ENCODE results near the gene VSX2. TPM values are rescaled to one million over a fixed set of nuclear protein-coding genes. Genes with fewer than 3 reads are reported as not detected.

The VSX2 gene
- polyA plus RNA-seq, 2 donors, result not detected

- H3K4me3 ChIP-seq (ENCODE audit: low read depth in 1 of 2, low read length in 2 of 2), result no peak overlapping the region
- H3K4me1 ChIP-seq (ENCODE audit: control insufficient read depth in 2 of 2, insufficient read depth in 2 of 2, low read length in 1 of 2), result no peaks in the 10 kb centered on the region
- 86 to 94% methylated on average over 7 of the region's 7 CpGs for WGBS, 2 donors
- no peak overlapping the region for H3K27ac ChIP-seq (ENCODE audit: low read depth in 2 of 2, low read length in 1 of 2)
- no peaks in the 10 kb centered on the region for H3K36me3 ChIP-seq (ENCODE audit: control insufficient read depth in 2 of 2, insufficient read depth in 2 of 2, low read length in 1 of 2)
- peaks cover 0 to 2% of the 10 kb centered on the region in 2 donors for H3K27me3 ChIP-seq (ENCODE audit: control insufficient read depth in 1 of 2, insufficient read depth in 2 of 2, low read length in 2 of 2)
- H3K9me3 ChIP-seq (ENCODE audit: control insufficient read depth in 2 of 2, insufficient read depth in 1 of 2, low read depth in 1 of 2, low read length in 1 of 2), result no peaks in the 10 kb centered on the region
Measured at GRCh38 chr14:74221741-74222140, 17.5 kb upstream of the VSX2 start.

DNA sequence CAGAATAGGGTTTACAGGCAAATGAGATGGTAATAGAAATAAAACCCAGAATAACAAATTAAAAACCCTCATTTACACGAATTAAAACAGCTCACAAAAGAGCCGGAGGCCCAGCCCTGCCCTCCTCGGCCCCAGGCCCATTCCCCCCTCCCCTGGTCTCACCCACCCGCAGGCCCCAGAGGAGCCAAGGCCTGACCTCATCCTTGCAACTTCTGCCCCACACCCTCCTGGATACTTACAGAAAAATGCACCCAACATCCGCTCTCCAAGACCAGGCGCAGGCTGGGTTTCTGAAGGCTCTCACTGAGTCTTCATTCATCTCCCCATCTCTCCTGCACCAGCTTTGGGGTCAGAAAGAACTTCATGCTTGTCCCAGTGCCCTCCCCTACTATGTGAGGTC is 16.2 kb upstream of the VSX2 start:
- Histone ChIP-seq H3K4me1 (ENCODE audit: control insufficient read depth in 2 of 2, insufficient read depth in 2 of 2, low read length in 1 of 2) (no peaks in the 10 kb centered on the region), H3K27me3 (ENCODE audit: control insufficient read depth in 1 of 2, insufficient read depth in 2 of 2, low read length in 2 of 2) (peaks cover 0 to 2% of the 10 kb centered on the region in 2 donors), H3K27ac (ENCODE audit: low read depth in 2 of 2, low read length in 1 of 2) (no peak overlapping the region), H3K4me3 (ENCODE audit: low read depth in 1 of 2, low read length in 2 of 2) (no peak overlapping the region), H3K36me3 (ENCODE audit: control insufficient read depth in 2 of 2, insufficient read depth in 2 of 2, low read length in 1 of 2) (no peaks in the 10 kb centered on the region), H3K9me3 (ENCODE audit: control insufficient read depth in 2 of 2, insufficient read depth in 1 of 2, low read depth in 1 of 2, low read length in 1 of 2) (no peaks in the 10 kb centered on the region)
- 74 to 75% methylated on average over 6 of the region's 6 CpGs for WGBS, 2 donors

- H3K4me1 ChIP-seq (ENCODE audit: control insufficient read depth in 2 of 2, insufficient read depth in 2 of 2, low read length in 1 of 2), result no peaks in the 10 kb centered on the region
- H3K4me3 ChIP-seq (ENCODE audit: low read depth in 1 of 2, low read length in 2 of 2), result no peak overlapping the region
- no peak overlapping the region for H3K27ac ChIP-seq (ENCODE audit: low read depth in 2 of 2, low read length in 1 of 2)
- WGBS, 2 donors, result 83 to 88% methylated on average over 8 of the region's 8 CpGs
- peaks cover 0 to 4% of the 10 kb centered on the region in 2 donors for H3K9me3 ChIP-seq (ENCODE audit: control insufficient read depth in 2 of 2, insufficient read depth in 1 of 2, low read depth in 1 of 2, low read length in 1 of 2)
- no peaks in the 10 kb centered on the region for H3K36me3 ChIP-seq (ENCODE audit: control insufficient read depth in 2 of 2, insufficient read depth in 2 of 2, low read length in 1 of 2)
- no peaks in the 10 kb centered on the region for H3K27me3 ChIP-seq (ENCODE audit: control insufficient read depth in 1 of 2, insufficient read depth in 2 of 2, low read length in 2 of 2)
Measured at GRCh38 chr14:74231784-74232183, 7.5 kb upstream of the VSX2 start.

DNA sequence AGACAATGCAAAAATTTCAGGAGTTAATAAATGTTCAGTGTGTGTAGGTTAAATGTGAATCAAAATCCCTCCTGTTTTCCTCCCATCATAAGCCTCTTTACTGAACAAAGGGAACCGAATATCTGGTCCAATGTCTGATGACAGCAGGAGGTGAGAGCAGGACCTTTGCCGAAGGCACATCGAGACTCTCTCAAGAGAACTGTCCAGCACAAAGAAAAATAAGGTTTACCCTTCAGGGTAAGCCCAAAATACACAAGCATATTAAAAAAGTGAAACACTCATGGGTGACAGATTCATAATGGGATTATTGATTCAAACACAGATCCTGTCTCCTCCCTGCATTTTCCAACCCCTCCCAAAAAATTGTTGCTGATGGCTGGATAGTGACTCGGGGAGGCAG is 4.2 kb upstream of the VSX2 start:
- H3K4me3 ChIP-seq (ENCODE audit: low read depth in 1 of 2, low read length in 2 of 2), result no peak overlapping the region
- peaks cover 0 to 1% of the 10 kb centered on the region in 2 donors for H3K4me1 ChIP-seq (ENCODE audit: control insufficient read depth in 2 of 2, insufficient read depth in 2 of 2, low read length in 1 of 2)
- 43 to 57% methylated on average over 4 of the region's 4 CpGs for WGBS, 2 donors
- peaks cover 0 to 12% of the 10 kb centered on the region in 2 donors for H3K27me3 ChIP-seq (ENCODE audit: control insufficient read depth in 1 of 2, insufficient read depth in 2 of 2, low read length in 2 of 2)
- no peak overlapping the region for H3K27ac ChIP-seq (ENCODE audit: low read depth in 2 of 2, low read length in 1 of 2)
- H3K36me3 ChIP-seq (ENCODE audit: control insufficient read depth in 2 of 2, insufficient read depth in 2 of 2, low read length in 1 of 2), result no peaks in the 10 kb centered on the region
- peaks cover 0 to 6% of the 10 kb centered on the region in 2 donors for H3K9me3 ChIP-seq (ENCODE audit: control insufficient read depth in 2 of 2, insufficient read depth in 1 of 2, low read depth in 1 of 2, low read length in 1 of 2)

DNA sequence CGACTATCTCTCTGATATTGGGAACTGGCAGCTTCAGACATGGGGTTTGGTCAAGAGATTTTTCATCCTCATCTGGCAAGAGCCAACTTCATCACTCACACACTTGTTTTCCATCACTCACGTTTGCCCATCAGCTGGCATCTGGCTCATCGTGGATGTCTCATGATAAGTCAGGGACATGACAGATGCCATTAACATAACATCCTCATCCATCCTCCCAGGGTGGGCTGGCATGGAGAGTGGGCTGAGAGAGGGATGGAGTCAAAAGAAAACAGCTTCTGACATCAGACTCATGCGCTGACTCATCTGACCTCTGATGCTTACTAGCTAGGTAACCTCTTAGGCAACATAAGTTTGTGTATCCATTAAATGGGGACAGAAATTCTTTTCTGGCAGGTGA is 1.8 kb upstream of the VSX2 start:
- H3K4me3 ChIP-seq (ENCODE audit: low read depth in 1 of 2, low read length in 2 of 2), result no peak overlapping the region
- peaks cover 0 to 2% of the 10 kb centered on the region in 2 donors for H3K9me3 ChIP-seq (ENCODE audit: control insufficient read depth in 2 of 2, insufficient read depth in 1 of 2, low read depth in 1 of 2, low read length in 1 of 2)
- H3K4me1 ChIP-seq (ENCODE audit: control insufficient read depth in 2 of 2, insufficient read depth in 2 of 2, low read length in 1 of 2), result peaks cover 11 to 16% of the 10 kb centered on the region in 2 donors
- WGBS, 2 donors, result 74 to 80% methylated on average over 4 of the region's 4 CpGs
- H3K27ac ChIP-seq (ENCODE audit: low read depth in 2 of 2, low read length in 1 of 2), result no peak overlapping the region
- peaks cover 0 to 28% of the 10 kb centered on the region in 2 donors for H3K27me3 ChIP-seq (ENCODE audit: control insufficient read depth in 1 of 2, insufficient read depth in 2 of 2, low read length in 2 of 2)
- H3K36me3 ChIP-seq (ENCODE audit: control insufficient read depth in 2 of 2, insufficient read depth in 2 of 2, low read length in 1 of 2), result no peaks in the 10 kb centered on the region

GRCh38 chr14:74239848-74240793 is 872 bp downstream of the VSX2 start:
- Histone ChIP-seq H3K27me3 (ENCODE audit: control insufficient read depth in 1 of 2, insufficient read depth in 2 of 2, low read length in 2 of 2) (peaks cover 12 to 46% of the 10 kb centered on the region in 2 donors), H3K36me3 (ENCODE audit: control insufficient read depth in 2 of 2, insufficient read depth in 2 of 2, low read length in 1 of 2) (no peaks in the 10 kb centered on the region), H3K9me3 (ENCODE audit: control insufficient read depth in 2 of 2, insufficient read depth in 1 of 2, low read depth in 1 of 2, low read length in 1 of 2) (peaks cover 0 to 2% of the 10 kb centered on the region in 2 donors), H3K27ac (ENCODE audit: low read depth in 2 of 2, low read length in 1 of 2) (no peak overlapping the region), H3K4me1 (ENCODE audit: control insufficient read depth in 2 of 2, insufficient read depth in 2 of 2, low read length in 1 of 2) (peaks cover 11 to 16% of the 10 kb centered on the region in 2 donors), H3K4me3 (ENCODE audit: low read depth in 1 of 2, low read length in 2 of 2) (peak overlapping the region; percentile 0 to 8)
- WGBS, 2 donors, result 6% methylated on average over 91 to 94 of the region's 94 CpGs

- Histone ChIP-seq H3K9me3 (ENCODE audit: control insufficient read depth in 2 of 2, insufficient read depth in 1 of 2, low read depth in 1 of 2, low read length in 1 of 2) (peaks cover 0 to 2% of the 10 kb centered on the region in 2 donors), H3K27me3 (ENCODE audit: control insufficient read depth in 1 of 2, insufficient read depth in 2 of 2, low read length in 2 of 2) (peaks cover 15 to 46% of the 10 kb centered on the region in 2 donors), H3K36me3 (ENCODE audit: control insufficient read depth in 2 of 2, insufficient read depth in 2 of 2, low read length in 1 of 2) (no peaks in the 10 kb centered on the region), H3K4me3 (ENCODE audit: low read depth in 1 of 2, low read length in 2 of 2) (peak overlapping the region; percentile 0 to 8), H3K4me1 (ENCODE audit: control insufficient read depth in 2 of 2, insufficient read depth in 2 of 2, low read length in 1 of 2) (peaks cover 11 to 16% of the 10 kb centered on the region in 2 donors), H3K27ac (ENCODE audit: low read depth in 2 of 2, low read length in 1 of 2) (no peak overlapping the region)
- 3% methylated on average over 70 to 80 of the region's 80 CpGs for WGBS, 2 donors
Measured at GRCh38 chr14:74240794-74241651, 1.8 kb downstream of the VSX2 start.

DNA sequence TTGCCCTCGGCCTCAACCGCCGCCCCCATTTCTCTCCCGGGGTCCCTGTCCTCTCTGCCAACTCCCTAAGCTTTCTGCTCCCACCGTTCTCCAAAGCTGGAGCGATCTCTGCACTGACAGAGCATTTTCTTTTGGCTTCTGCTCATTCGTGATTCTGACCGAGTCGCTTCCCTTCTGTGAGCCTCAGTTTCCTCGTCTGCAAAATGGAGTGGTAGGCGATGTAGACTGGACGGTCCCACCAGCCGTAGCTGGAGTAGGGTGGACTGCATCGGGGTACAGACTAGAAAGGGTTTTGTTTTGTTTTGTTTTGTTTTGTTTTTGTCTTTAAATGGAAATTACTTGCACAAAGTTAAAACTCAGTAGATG is 2.4 kb downstream of the VSX2 start:
- H3K9me3 ChIP-seq (ENCODE audit: control insufficient read depth in 2 of 2, insufficient read depth in 1 of 2, low read depth in 1 of 2, low read length in 1 of 2), result peaks cover 0 to 2% of the 10 kb centered on the region in 2 donors
- H3K4me1 ChIP-seq (ENCODE audit: control insufficient read depth in 2 of 2, insufficient read depth in 2 of 2, low read length in 1 of 2), result peaks cover 11 to 16% of the 10 kb centered on the region in 2 donors
- no peaks in the 10 kb centered on the region for H3K36me3 ChIP-seq (ENCODE audit: control insufficient read depth in 2 of 2, insufficient read depth in 2 of 2, low read length in 1 of 2)
- WGBS, 2 donors, result 9 to 10% methylated on average over 14 of the region's 14 CpGs
- no peak overlapping the region for H3K27ac ChIP-seq (ENCODE audit: low read depth in 2 of 2, low read length in 1 of 2)
- H3K4me3 ChIP-seq (ENCODE audit: low read depth in 1 of 2, low read length in 2 of 2), result peak overlapping the region in 1 of 2 donors; percentile 8
- peaks cover 15 to 46% of the 10 kb centered on the region in 2 donors for H3K27me3 ChIP-seq (ENCODE audit: control insufficient read depth in 1 of 2, insufficient read depth in 2 of 2, low read length in 2 of 2)

GRCh38 chr14:74242021-74242779 is 3.0 kb downstream of the VSX2 start:
- Histone ChIP-seq H3K4me3 (ENCODE audit: low read depth in 1 of 2, low read length in 2 of 2) (no peak overlapping the region), H3K36me3 (ENCODE audit: control insufficient read depth in 2 of 2, insufficient read depth in 2 of 2, low read length in 1 of 2) (no peaks in the 10 kb centered on the region), H3K27ac (ENCODE audit: low read depth in 2 of 2, low read length in 1 of 2) (no peak overlapping the region), H3K9me3 (ENCODE audit: control insufficient read depth in 2 of 2, insufficient read depth in 1 of 2, low read depth in 1 of 2, low read length in 1 of 2) (peaks cover 0 to 2% of the 10 kb centered on the region in 2 donors), H3K27me3 (ENCODE audit: control insufficient read depth in 1 of 2, insufficient read depth in 2 of 2, low read length in 2 of 2) (peaks cover 15 to 46% of the 10 kb centered on the region in 2 donors), H3K4me1 (ENCODE audit: control insufficient read depth in 2 of 2, insufficient read depth in 2 of 2, low read length in 1 of 2) (peaks cover 11 to 16% of the 10 kb centered on the region in 2 donors)
- WGBS, 2 donors, result 17 to 20% methylated on average over 28 of the region's 28 CpGs

Data from esophagus (tissue), 2 donors.